Skeletal muscle tissue (tissue), 4 donors: Measurements from ENCODE around the gene CALM1. TPM values are rescaled to one million over a fixed set of nuclear protein-coding genes. Genes with fewer than 3 reads are reported as not detected.
"Not testable (repeated sequence)": the region's sequence is repeated elsewhere in the genome, so short reads cannot be mapped to it uniquely, and the experiment has no call there.

ENCODE experiments used
- H3K27ac ChIP-seq: one replicate; pipeline ENCODE4 v1.7.0; 2013; ENCODE audit warnings: mild to moderate bottlenecking, low read depth, low read length, inconsistent platforms
- H3K27me3 ChIP-seq, 3 donors: one replicate each; pipeline ENCODE4 v1.7.0; 2013; ENCODE audit warnings: low read length in 3 of 3; ENCODE audit not compliant: control insufficient read depth in 3 of 3, insufficient read depth in 3 of 3
- H3K36me3 ChIP-seq, 3 donors: one replicate each; pipeline ENCODE4 v1.7.0; 2013; ENCODE audit warnings: low read length in 3 of 3; ENCODE audit not compliant: control insufficient read depth in 3 of 3, insufficient read depth in 3 of 3
- H3K4me1 ChIP-seq, 3 donors: one replicate each; pipeline ENCODE4 v1.7.0; 2013; ENCODE audit warnings: low read length in 3 of 3, mild to moderate bottlenecking in 3 of 3; ENCODE audit not compliant: control insufficient read depth in 3 of 3, insufficient read depth in 3 of 3
- H3K4me3 ChIP-seq, 3 donors: one replicate each; pipeline ENCODE4 v1.7.0; 2013; ENCODE audit warnings: low read length in 3 of 3
- H3K9ac ChIP-seq, 3 donors: one replicate each; pipeline ENCODE4 v1.7.0; 2013; ENCODE audit warnings: low read length in 3 of 3, mild to moderate bottlenecking in 3 of 3, moderate library complexity in 2 of 3, low read depth in 1 of 3
- H3K9me3 ChIP-seq, 3 donors: one replicate each; pipeline ENCODE4 v1.7.0; 2013; ENCODE audit warnings: low read length in 3 of 3; ENCODE audit not compliant: control insufficient read depth in 3 of 3
- total RNA-seq: library from RNA; depleted of rRNA; stranded (reverse); fragments of >200 nt; gene quantifications from one replicate; pipeline ENCODE4 v1.2.3, GENCODE V29; 2014
- donor health status: Osteomylitis.

Gene CALM1
- total RNA-seq, 1 donor from 2014 or later: 99.7 TPM

DNA sequence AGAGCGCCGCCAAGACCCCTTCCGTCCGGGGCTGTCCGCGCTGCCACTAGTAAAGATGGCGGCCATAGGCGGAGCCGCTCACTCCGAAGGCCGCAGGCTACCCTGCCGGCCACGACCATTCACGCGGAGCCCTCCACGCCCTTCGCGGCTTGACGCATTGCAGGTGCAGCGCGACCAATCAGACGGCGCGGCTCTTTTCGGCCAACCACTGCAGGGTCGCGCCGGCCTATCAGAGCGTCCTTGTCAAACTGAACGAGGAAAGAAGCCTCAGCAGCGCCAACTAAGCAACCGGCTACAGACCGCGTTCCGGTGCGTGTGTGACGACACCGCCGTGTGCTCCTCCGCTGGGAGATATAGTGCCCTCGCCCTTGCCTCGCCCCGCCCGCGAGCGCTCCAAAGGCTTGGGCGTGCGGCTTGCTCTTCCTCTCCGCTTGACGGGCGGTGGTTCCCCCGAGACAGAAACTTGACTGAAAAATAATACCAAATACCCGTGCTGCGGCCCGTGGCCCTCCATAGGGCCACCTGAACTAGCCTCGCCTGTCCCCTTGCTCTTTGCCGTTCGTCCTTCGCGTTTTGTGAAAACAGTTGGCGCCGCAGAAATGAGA, 13.6 kb upstream of the CALM1 start:
- Histone ChIP-seq H3K4me1 (peaks cover 23 to 29% (median 27%) of the 10 kb centered on the region in 3 donors), H3K9ac (peak overlapping the region; percentile 98 to 100 (median 99)), H3K4me3 (peak overlapping the region; percentile 76 to 91 (median 85)), H3K27ac (peak overlapping the region; percentile 99), H3K9me3 (no peaks in the 10 kb centered on the region), H3K36me3 (no peaks in the 10 kb centered on the region), H3K27me3 (no peaks in the 10 kb centered on the region)

DNA sequence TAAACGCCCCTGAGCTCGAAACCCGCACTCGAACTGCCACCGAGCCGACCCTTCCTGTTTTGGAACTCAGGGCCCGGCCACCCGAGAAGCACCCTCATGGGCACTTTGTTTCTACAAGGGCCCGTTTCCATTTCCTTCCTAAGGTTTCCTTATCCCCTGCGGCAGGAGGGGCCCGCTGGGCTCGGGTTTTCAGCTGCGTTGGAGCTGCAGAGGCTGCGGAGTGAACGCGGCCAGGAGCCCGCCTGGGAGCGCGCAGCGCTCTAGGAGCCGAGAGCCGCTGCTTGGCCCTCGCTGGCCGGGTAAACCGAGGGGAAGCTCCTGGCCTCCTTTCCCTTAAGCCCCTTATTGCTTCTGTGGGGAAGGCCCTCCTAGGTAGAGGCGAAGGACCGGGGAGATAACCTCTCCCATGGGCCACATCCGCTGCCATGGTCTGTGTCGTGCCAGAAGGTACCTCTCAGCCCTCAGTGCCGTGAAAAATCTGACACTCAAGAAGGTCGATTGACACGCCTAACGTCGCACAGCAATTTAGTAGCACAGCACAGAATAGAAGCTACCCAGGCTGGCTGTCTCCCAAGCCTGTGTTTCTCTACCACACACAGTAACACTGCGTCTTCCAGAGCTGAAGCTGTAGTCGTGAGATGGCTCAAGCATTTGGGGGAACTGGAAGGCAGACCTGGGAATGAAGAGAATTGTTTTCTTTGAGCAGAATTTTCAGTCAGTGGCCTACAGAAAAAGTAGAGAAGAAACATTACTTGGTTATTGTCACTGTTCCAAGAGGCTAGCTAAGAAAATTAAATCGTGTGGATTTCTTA, 12.9 kb upstream of the CALM1 start:
- Histone ChIP-seq H3K4me1 (peaks cover 27 to 36% (median 31%) of the 10 kb centered on the region in 3 donors), H3K4me3 (peak overlapping the region; percentile 70 to 79 (median 76)), H3K9ac (peak overlapping the region; percentile 98 to 99 (median 98)), H3K36me3 (no peaks in the 10 kb centered on the region), H3K27me3 (no peaks in the 10 kb centered on the region), H3K27ac (peak overlapping the region; percentile 99), H3K9me3 (no peaks in the 10 kb centered on the region)

DNA sequence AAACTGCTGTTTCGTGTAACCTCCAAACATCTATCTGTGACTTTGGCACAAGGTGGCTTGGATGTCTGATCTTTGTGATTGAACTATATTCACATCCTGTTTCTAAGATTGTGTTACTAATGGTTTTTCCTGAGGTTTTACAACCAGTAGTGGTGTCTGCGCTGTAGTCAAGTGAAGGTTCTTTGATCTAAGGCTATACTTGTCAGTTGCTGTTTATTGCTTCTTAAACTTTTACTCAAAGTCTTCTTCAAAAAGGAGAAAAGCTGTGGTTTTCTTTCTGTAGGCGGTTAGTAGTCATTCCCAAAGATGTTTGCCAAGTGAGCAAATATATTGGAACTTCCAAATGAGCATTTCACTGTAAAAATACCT, 12.3 kb upstream of the CALM1 start:
- Histone ChIP-seq H3K4me3 (peak overlapping the region in 2 of 3 donors; percentile 76 to 79), H3K27me3 (no peaks in the 10 kb centered on the region), H3K36me3 (no peaks in the 10 kb centered on the region), H3K9me3 (no peaks in the 10 kb centered on the region), H3K4me1 (peaks cover 27 to 36% (median 31%) of the 10 kb centered on the region in 3 donors), H3K27ac (peak overlapping the region; percentile 99), H3K9ac (peak overlapping the region; percentile 98 to 99 (median 98))

DNA sequence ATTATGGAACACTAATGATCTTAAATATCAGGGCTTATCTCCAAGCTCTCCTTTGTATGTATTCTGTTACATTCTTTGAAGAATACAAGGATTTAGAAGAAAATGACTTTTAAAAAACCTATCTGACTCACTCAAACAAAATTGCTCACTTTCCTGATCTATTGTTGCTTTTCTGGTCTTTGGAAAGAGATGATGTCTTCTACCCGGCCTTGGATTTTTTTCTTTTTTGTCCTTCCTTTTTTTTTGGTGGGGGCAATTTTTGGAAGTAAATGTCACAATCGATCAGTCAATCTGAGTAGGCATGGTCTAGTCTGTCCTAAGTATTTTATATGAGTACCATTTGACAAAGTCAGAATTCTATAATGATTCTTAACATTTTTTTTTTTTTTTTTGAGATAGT, 10.5 kb upstream of the CALM1 start:
- peaks cover 23 to 32% (median 26%) of the 10 kb centered on the region in 3 donors for H3K4me1 ChIP-seq
- H3K4me3 ChIP-seq: no peak overlapping the region
- H3K27ac ChIP-seq: no peak overlapping the region
- no peaks in the 10 kb centered on the region for H3K9me3 ChIP-seq
- no peaks in the 10 kb centered on the region for H3K27me3 ChIP-seq
- H3K36me3 ChIP-seq: no peaks in the 10 kb centered on the region
- no peak overlapping the region for H3K9ac ChIP-seq

DNA sequence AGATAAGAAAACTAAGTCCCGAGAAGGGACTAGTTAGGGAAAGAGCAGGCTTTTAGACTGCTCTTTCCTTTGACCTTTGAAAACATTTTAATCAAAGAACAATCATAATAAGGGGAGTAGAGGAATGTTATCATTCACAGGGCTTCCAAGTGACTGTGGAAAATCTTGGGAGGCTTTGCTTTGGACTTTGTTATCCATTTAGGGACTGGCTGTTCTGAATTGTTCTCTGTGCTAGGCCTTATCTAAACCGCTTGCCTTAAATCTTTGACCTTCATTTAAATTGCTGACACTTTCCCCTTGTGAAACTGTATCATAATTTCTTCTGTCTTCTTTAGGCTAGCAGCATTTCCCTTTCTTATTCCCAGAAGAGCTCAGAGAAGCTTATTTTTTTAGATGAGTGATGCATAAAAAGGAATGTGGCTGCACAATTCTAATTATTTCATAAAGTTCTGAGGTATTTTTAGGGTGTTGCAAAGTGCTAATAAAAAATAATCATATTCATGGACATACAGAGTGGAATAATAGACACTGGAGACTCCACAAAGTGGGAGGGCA, 9.5 kb upstream of the CALM1 start:
- no peaks in the 10 kb centered on the region for H3K36me3 ChIP-seq
- no peaks in the 10 kb centered on the region for H3K9me3 ChIP-seq
- no peak overlapping the region for H3K27ac ChIP-seq
- peaks cover 13 to 24% (median 16%) of the 10 kb centered on the region in 3 donors for H3K4me1 ChIP-seq
- H3K27me3 ChIP-seq: no peaks in the 10 kb centered on the region
- no peak overlapping the region for H3K4me3 ChIP-seq
- peak overlapping the region in 1 of 3 donors; percentile 12 for H3K9ac ChIP-seq

DNA sequence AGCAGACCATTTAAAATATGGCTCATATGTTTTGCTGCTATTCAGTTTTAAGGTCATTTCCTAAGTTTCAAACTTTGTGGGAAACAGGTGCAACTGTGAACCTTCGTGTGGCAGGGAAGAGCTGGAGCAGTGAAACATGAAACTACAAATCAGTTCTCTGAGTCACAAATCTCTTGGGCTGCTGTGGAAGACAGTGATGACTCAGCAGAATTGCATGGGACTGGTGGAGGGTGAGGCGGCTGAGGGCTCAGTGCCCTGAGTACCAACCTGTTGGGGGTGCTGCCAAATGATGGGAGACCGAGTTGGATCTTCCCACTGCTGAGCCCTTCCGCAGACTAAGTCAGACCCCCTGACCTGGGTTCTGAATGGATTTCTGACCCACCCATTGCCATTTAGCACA, 8.4 kb upstream of the CALM1 start:
- Histone ChIP-seq H3K9ac (peak overlapping the region in 2 of 3 donors; percentile 17 to 41), H3K4me1 (peaks cover 12 to 23% (median 16%) of the 10 kb centered on the region in 3 donors), H3K4me3 (no peak overlapping the region), H3K36me3 (no peaks in the 10 kb centered on the region), H3K27me3 (no peaks in the 10 kb centered on the region), H3K9me3 (no peaks in the 10 kb centered on the region), H3K27ac (peak overlapping the region; percentile 37)

DNA sequence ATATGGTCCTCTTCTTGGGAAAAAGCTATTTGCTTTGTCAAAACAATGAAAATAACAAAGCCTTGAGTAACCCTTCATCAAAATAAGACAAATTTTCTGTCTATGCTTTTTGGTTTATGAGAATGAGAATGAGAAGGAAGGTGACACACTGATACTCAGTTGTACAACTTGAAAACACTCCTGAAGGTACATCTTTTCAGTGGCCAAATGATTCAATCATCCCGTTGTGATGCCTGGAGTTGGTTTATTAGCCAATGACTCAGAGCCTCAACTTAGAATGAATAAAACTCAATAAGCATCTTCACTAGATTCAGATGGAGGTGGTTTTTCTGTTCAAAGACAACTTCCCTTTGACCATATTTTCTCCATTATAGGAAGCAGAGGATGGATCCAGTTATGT, 7.8 kb upstream of the CALM1 start:
- H3K27ac ChIP-seq: peak overlapping the region; percentile 37
- peaks cover 11 to 21% (median 15%) of the 10 kb centered on the region in 3 donors for H3K4me1 ChIP-seq
- H3K9me3 ChIP-seq: no peaks in the 10 kb centered on the region
- no peaks in the 10 kb centered on the region for H3K36me3 ChIP-seq
- H3K9ac ChIP-seq: no peak overlapping the region
- no peak overlapping the region for H3K4me3 ChIP-seq
- H3K27me3 ChIP-seq: no peaks in the 10 kb centered on the region

DNA sequence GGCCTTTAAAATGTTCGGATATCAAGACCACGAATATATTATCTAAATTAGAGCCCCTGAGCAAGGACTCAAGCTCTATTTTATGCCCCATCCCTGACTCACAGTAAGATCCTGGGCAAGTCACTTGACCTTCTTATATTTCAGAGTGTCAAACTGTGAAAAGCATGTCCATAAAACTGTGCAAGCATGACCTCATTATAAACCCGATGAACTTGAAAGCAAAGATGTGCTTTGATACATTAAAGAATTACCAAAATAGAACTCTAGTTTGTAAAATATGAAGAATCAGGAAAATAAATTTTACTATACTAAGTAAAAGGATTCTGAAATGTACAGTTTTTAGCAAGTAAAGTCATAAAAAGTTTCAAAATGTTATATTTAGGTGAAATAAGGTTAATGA, 2.9 kb upstream of the CALM1 start:
- no peaks in the 10 kb centered on the region for H3K9me3 ChIP-seq
- H3K9ac ChIP-seq: no peak overlapping the region
- H3K27ac ChIP-seq: no peak overlapping the region

DNA sequence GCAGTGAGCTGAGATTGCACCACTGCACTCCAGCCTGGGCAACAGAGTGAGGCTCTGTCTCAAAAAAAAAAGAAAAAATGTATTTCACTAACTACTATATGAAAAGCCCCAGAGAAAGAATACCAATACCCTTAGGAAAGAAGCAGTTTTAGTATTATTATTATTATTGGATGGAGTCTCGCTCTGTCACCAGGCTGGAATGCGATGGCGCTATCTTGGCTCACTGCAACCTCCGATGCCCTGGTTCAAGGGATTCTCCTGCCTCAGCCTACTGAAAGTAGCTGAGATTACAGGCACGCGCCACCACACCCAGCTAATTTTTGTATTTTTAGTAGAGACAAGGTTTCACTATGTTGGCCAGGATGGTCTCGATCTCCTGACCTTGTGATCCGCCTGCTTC, 2.0 kb upstream of the CALM1 start:
- H3K9me3 ChIP-seq, H3K9ac ChIP-seq, H3K27me3 ChIP-seq, H3K27ac ChIP-seq, H3K4me3 ChIP-seq, H3K36me3 ChIP-seq: not testable (repeated sequence)
- H3K4me1 ChIP-seq: peaks cover 5 to 17% (median 16%) of the 10 kb centered on the region in 3 donors

More for the DNA sequence above, 2.9 kb upstream of the CALM1 start:
- H3K4me3 ChIP-seq: no peak overlapping the region
- H3K4me1 ChIP-seq: peaks cover 0 to 13% (median 10%) of the 10 kb centered on the region in 3 donors
- no peaks in the 10 kb centered on the region for H3K36me3 ChIP-seq
- H3K27me3 ChIP-seq: no peaks in the 10 kb centered on the region
